Activated CD4-positive, alpha-beta T cell treated with anti-CD3 and anti-CD28 coated beads, Interleukin-10, Interleukin-2, amounts not matched to agents 100 ng/mL and 50 ng/mL, durations not matched to agents 16 hours and 8 hours (primary cell): ENCODE data around the gene FOXL2.
A peak's percentile ranks its signal among the peaks of the same experiment; 100 is the strongest.

Source experiments
- DNase-seq: peaks from one replicate; pipeline ENCODE4 v3.0.0-alpha.2; 2020

The FOXL2 gene

DNA sequence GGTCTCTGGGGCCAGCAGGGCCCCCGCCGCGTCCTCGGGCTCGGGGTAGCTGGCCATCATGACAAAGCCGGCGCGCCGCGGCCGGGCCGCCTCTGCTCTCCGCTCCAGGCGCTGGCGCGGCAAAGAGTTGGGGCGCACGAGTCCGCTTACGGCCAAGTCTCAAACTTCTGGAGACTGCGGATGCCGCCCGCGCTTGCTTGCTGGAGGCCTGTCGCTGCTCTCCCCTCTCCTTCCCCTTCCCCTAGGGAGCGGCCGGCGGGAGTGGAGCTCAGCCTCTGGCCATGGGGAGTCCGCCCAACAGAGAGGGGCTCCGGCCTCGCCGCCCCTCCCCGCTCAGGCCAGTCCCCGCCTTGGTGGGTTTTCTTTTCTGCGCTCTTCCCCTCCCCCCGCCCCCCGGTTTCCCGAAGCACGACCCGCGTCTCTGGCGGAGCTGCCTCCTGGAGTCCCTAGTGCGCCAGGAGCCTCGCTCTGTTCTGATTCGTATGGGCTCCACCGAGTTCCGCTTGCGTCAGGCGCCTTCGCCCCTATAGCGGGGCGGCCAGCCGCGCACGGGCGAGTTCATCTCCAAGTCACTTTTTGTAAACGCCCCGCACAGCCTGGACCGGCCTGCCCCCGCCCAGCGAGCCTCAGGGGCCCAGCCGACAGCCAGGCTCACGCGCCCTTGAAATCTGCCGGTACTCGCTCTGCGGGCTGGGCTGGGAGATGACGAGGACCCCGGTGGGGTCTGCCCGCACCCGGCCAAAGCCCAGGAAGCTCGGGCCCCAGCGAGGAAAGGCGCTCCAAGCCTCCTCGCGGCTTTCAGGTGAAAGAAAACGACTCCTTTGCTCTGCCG lies at the start of gene FOXL2, which contains the start of gene FOXL2NB:
Gene FOXL2 (minus strand): TSS at position 475 of the 832 bp plus-strand sequence. CDS start 415 bp downstream, at position 60.
Gene FOXL2NB (plus strand): TSS at position 555 of the 832 bp plus-strand sequence. CDS start 148 bp downstream, at position 703.
- peak; percentile 35 for DNase-seq

DNA sequence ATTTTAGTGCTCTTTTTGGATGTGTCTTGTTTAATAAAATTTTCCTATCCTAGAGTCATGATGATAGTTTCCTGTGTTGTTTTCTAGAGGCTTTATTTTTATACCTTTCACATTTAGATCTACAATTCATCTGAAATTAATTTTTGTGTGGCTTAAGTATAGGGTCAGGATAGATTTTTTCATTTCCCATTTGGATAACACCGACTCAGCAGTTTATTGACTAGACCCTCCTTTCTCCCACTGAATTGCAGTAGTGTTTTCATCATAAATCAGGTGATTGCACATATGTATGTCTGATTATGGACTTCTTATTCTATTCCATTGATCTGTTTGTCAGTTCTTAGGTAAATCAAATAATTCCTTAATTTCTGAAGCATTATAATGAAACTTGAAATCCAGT lies 48.8 kb upstream of the FOXL2 start:
- no peak for DNase-seq

DNA sequence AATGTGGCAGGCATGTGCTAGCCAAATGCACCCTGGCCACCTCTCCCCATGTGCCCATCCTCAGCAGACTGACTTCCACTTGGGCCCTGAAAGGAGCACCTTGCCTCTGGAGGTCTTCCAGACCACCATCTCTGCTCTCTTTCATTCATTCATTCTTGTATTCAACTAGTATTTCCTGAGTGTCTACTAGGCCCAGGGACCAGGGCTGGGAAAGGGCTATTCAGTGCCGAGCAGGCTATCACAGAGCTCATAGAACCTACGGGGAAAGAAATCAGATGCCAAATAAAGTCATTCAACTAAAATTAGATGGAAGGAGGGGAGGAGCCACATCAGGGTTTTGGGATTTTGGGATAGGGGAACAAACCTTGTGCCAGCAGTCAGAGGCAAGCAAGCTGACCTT lies 40.2 kb upstream of the FOXL2 start:
- DNase-seq = no peak

DNA sequence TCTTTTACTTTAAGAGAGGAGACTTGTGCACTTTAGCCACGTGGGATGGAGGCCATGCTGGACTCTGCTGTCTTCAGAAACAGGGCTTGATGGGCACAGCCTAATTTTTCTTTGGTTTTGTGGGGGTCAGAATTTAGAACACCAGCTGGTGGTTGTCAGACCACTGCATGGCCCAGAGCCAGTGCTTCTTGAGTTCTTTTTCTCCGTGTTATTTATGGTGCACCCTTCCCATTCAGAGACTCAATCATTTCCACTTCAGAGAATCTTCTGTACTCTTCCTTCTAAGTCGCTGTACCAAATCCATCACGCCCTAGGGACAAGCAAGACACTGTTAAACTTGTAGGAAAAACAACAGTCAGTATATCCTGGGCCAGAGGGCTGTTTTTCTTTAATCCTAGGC lies 39.0 kb upstream of the FOXL2 start:
- DNase-seq = no peak

DNA sequence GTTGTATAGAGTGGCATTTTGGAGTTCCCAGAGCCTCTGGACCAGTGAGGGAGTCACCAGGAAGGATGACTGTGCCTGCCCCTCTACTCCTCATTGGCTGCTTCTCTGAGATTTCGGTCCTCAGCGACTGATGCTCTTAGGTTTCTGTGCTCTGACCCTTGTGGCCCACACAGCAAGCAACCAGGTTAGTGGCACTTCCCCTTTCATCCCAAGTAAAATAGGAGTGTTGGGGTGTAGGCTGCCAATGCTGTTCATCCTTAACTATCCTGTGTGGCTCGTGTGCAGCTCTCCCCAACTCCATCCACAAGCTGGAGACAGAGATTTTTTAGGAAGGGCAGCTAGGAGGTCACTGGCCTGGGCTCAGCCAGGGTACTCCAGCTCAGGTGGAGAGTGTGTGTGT lies 37.9 kb upstream of the FOXL2 start:
- no peak for DNase-seq

DNA sequence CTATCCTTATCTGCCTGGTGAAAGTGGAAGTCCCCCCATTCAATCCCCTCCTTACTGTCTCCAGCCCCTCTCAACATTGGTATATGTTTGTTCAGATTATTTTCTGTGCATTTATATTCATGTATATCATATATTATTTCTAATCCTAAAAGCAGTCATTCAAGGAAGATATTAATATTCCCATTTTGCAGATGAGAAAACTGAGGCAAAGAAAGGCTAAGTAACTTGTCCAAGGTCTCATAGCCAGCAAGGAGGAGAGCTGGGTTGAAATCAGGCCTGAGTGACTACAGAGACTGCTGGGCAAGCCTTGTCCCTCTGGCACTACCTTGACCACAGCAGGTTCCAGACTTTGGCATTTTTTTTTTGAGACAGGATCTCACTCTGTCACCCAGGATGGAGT lies 29.1 kb upstream of the FOXL2 start:
- DNase-seq = no peak

DNA sequence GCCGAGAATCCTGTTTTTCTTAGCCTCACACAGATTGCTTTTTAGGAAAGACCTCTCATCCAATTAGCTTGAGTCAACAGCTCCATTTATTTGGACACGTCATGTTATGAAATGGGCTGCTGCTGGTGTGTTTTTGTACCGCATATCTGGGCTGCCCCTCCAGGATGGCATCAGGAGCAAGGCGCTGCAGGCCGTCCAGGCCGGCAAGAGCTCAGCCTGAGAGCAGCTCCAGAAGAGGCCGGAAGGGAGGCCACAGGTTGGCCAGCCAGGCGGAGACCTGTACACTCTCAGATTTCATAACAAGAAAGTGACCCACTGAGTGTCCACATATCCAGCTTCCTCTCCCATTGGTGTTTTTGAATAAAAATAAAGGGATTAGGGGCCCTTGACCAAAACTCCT lies 28.4 kb upstream of the FOXL2 start:
- no peak for DNase-seq

DNA sequence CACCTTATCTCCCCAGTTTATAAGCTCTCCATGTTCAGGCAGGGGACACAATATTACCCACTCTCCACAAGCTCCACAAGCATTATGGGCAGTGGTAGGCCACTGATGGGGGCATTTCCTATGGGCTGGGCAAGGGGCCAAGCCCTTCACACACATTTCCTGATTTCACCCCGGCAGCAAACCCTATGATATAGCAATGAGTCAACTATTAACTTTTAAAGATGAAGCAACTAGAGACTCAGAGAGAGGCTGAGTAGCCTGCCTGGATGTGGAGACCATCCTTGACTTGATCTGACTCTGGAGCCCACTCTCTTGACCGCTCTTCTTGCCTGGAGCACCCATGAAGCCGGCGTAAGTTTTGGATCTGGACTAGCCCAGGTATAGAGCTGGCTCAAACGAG lies 27.5 kb upstream of the FOXL2 start:
- DNase-seq = no peak

DNA sequence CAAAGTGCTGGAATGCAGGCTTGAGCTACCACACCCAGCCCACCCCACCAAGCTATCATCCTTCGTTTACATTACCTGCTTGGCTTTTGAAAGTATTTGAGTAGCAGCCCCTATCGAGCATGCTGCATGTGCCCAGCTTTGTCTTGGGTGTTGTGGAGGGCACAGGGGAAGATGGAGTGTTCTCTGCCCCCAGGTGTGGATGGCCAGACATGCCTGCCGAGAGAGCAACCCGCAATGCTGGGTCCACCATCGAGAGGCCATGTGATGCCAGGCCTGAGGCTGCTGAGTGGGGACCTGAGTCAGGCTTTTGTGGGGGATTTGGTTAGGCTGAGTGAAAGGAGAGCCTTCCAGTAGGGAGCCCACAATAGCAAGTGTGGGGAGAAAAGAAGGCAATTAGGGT lies 26.0 kb upstream of the FOXL2 start:
- DNase-seq = no peak

DNA sequence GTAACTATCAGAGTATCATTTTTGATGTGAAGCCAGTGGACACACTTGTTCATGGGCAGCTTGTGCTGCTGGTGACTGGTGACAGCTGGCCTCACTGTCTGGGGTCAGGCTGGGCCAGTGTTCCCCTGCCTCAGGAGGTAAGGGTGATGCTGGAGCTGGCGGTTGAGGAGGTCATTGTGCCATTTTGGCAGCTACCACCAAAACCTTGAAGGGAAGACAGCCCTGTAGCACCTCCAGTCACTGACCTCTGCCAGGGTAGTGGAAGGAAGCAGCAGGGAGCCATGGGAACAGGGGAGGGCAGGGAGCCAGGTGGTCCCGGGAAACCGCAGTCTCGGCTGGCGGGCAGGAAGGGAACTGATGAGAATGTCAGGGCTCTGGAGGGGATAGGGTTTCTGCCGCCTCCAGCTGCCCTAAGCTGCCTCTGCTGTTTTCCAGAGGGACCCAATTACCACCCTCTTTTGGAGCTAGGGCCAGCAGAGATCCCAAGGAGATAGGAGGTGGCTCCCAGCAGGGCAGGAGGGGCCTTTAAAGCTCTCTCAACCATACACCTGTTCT lies 24.9 kb upstream of the FOXL2 start:
- DNase-seq = no peak

DNA sequence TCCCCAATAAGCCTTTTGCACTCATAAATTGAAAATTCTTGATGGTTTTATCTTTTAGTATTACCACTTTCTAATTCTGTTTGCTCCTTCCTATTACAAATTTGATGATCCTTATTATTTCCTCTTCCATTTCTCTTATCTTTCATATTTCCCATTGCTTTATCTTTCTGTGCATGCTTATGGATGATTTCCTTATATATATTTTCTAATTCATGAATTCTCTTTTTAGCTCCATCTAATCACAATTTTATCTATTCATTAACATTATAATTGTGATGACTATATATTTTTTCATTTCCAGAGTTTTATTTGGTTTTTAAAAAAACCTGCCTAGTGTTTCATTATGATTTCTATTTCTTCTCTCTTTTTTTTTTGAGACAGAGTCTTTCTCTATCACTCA lies 18.0 kb upstream of the FOXL2 start:
- DNase-seq = no peak

DNA sequence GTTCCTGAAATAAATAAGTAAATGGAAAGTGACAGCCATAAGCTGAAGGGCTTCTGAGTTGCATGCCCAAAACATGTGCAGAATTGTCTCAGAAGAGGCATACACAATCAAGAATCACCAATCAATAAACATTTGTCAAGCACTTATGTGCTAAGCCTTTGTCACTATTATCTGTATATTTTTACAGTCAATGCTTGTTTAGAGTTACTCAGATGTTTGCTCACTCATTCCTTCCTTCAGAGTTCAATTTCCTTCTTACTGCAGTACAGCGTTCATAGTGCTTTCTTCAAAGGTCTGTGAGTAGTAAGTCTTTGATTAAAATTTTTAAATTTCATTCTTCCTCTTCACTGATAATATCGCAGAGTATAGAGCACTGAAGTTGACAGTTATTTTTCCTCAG lies 17.3 kb upstream of the FOXL2 start:
- no peak for DNase-seq

DNA sequence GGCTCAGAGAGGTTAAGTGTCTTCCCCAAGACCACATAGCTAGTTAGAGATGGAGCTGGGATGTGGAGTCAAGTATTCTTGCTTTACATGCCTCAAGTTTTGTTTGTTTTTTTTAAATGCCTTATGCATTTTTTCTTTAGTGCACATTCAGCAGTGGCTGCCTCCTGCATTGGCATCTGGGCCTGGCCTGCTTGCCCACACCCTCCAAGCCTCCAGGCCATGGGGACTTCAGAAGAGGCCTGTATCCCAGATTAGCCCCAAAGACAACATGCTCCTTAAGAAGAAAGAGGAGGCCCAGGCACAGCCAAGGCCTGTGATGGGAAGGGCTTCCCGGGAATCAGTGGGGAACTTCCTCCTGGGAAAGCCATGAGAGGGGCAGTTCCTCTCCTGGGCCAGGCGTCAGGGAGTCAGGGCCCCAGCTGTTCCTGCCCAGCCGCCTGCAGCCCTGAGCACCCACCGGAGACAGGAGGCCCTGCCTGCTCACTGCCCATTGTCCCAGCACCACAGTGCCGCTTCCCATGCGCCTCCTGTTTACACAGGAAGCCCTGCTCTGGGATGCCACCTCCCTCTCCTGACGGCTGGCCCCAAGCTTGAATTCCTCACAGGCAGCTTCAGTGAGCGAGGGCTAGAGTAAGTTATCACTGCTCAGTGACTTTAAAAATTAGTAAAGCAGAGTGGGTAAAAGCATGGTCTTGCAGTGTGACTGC lies 16.1 kb upstream of the FOXL2 start:
- no peak for DNase-seq

DNA sequence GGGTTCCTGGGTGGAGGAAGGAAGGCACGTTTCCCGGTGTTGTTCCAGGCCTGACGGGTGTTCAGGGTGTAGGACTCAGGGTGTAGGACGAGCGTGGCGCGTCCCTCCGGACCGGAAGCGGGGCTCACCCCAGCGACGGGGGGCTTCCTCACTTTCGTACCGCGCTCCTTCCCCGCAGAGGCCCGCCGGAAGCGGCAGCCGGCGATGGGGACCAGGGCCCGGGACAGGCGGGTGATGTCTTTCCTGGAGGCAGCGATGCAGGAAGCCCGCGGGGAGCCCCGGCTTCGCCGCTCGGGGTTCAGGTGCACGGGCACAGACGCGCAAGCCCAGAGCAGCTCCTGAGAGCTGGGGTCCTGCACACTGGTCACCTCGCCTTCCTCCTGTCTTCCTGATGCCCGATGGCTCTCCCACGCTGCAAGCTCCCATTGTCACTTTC lies 13.5 kb upstream of the FOXL2 start:
- no peak for DNase-seq

DNA sequence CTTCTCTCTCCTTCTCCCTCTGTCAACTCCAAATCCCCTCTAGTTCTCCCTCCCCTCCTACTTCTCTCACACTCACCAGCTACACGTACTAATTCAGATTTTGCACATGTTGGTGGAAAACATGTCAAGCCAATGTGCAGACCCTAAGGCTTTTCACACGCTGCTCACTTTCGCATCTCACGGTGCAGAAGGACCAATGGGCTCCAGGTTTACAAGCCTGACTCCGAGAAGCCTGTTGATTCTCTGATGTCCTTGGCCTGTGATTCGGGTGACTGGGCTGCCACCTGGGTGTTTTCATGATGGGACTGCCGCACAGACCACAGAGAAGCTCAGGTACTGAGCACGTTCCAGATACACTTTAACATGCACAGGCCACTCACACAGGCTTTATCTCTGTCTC lies 3.8 kb upstream of the FOXL2 start:
- DNase-seq = no peak

DNA sequence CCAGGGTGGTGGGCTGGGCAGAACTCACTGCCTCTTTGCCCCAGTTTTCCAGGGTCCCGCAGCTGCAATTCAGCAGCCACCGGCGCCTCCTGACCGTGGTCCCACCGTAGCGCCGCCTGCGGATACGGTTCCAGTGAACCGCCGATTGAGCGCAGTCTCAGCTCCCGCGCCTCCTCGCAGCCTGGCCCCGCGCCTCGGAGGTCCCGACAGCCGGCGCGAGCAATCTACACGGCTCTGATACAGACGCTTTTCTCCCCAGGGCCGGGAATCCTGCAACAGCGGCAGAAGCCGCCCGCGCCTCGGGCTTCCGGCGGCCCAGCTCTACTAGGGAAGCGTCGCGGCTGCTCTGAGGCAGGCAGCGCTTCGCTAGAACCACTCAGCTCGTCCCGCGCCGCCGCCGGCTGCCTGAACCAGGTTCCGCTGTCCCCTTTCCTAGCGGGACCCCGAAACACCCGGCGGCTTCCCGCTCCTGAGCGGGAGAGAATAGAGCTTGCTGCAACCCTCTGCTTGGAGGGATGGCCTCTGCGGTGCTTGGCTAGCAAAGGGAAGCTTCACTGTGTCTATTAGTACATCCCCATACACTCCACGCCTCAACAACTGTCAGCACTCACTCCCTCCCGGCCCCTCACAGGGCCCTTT lies 3.2 kb upstream of the FOXL2 start:
- no peak for DNase-seq

DNA sequence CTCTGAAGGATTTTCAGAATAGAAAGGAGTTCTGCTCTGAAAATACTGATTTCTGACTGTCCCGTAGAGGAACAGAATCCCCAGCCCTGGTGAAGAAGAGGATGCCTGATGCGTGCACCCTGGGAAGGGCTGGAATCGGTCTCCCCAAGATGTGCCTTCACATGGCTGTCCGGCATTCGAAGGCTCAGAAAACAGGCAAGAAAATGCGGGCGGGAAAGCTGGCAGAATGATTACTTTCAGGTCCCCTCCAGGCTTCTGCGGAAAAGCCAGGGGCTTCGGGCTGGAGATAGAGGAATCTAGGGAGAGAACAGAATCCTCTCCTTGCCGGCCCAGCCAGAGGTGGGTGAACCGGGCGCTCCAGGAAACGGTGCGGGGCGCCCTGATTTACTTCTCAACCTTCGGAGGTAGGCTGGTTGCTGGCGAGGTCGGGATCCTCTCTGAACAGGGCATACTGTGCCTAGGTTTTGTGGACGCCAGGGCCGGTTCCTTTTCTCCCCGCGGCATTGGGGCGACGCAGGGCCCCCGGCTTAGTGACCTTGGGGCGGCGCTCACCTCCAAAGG lies 2.6 kb upstream of the FOXL2 start:
- DNase-seq = no peak

DNA sequence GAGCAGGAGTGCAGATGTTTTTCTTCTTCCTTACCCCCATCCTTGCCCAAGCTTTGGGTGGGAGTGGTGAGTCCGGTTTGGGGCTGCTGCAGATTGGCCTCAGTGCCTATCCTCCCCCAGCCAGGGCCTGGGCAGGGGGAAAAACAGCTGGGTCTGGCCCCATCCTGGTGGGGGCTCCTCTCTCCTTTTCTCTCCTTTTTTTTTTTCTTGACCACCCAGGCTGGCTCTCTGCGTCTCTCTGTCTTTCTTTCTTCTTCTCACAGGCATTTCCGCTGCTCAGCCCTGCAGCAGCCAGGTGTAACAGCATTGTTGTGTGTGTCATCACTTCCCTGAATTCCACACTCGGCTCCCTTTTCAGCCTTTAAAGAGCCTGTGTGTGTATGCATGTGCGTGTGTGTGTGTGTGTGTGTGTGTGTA lies 2.1 kb upstream of the FOXL2 start:
- DNase-seq = no peak

DNA sequence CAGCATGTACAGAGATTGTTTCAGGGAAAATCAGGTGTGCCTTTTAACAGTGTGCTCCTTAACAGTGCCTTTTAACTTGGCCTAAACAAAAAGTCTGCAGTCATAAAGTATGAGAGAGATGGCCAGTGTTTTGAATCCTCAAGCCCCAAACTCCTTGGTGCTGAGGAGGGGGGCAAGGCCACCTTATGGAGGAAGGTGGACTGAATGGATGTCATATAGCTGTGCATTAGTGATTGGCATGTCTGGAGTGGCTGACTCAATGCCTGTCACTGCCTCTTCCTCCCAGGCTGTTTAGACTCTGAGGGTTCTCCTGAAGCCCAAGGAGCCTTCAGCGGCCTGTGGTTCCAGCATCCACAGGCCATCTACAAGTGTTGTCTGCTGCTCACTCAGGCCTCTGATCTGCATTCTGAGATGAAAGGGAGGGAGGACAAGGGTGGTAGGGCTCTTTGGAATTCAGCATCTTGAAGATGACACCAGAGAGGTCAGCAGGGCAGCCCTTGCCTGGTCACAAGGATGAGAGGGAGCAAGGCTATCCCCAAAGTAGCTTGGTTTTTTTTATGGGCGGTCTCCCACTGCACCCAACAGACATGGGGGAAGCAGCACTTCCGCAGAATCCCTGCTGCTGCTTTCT lies 1.5 kb upstream of the FOXL2 start:
- DNase-seq = no peak

DNA sequence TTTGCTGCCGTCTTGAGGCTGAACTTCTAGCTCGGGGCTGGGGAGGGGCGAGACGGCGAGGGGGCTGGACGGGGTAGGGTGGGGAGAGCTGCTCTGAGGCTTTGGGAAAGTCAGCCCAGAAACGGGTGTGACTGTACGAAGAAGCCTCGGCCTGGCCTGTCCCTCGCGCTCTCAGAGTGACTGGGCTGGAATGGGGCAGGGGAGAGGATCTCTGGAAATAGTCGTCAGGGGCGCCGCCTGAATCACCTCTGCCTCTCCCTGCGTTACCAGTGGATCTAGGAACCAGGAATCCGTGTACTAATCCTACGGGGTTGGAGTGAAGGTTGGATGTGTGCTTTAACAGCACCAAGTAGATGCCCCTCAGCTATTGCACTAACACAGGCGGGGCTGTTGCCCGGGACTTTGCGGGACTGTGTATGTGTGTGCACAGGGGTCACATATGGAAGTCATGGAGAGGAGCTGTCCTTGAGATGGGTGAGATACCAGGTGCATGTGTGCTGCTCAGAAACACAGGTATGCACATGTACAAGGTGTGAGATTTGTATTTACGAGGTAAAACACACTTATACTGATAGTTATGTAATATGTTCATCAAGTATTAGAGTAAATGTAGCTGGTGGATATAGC lies 671 bp upstream of the FOXL2 start:
- no peak for DNase-seq

DNA sequence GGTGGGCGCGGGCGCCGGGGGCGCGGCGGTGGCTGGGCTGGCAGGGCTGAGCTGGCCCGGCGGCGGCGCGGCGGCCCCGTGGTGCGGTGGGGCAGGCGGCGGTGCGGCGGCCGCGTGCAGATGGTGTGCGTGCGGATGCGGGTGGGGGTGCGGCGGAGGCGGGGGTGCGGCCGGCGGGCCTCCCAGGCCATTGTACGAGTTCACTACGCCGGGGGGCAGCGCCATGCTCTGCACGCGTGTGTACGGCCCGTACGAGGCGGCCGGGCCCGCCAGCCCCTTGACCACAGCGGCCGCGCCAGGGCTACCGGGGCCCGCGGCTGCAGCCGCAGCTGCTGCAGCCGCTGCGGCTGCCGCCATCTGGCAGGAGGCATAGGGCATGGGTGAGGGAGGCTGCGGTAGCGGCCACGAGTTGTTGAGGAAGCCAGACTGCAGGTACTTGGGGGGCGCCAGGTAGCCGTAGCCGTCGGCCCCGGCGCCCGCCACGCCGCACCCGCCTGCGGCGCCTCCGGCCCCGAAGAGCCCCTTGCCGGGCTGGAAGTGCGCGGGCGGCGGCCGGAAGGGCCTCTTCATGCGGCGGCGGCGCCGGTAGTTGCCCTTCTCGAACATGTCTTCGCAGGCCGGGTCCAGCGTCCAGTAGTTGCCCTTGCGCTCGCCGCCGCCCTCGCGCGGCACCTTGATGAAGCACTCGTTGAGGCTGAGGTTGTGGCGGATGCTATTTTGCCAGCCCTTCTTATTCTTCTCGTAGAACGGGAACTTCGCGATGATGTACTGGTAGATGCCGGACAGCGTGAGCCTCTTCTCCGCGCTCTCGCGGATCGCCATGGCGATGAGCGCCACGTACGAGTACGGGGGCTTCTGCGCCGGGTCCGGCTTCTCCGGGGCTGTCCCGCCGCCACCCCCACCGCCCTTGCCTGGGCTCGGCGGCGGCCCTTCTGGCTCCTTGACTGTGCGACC lies 951 bp downstream of the FOXL2 start:
- peak; percentile 49 for DNase-seq
